ENCODE measurements around the gene DCDC2C.

The DCDC2C gene

GRCh38 chr2:3743951-3744555 lies 40.7 kb downstream of the DCDC2C start:
- DNase-seq (ENCODE audit: low spot score) = no peak

GRCh38 chr2:3745920-3746319 lies 42.5 kb downstream of the DCDC2C start:
- DNase-seq (ENCODE audit: low spot score) = no peak

- no peak for DNase-seq (ENCODE audit: low spot score)
These were observed 43.8 kb downstream of the DCDC2C start for GRCh38 chr2:3747032-3747654.

- DNase-seq (ENCODE audit: low spot score) = no peak
These were observed 44.5 kb downstream of the DCDC2C start for GRCh38 chr2:3747826-3748225.

- no peak for DNase-seq (ENCODE audit: low spot score)
These were observed 45.8 kb downstream of the DCDC2C start for GRCh38 chr2:3749201-3749600.

- no peak for DNase-seq (ENCODE audit: low spot score)
These were observed 47.9 kb downstream of the DCDC2C start for GRCh38 chr2:3751251-3751650.

- DNase-seq (ENCODE audit: low spot score) = no peak
These were observed 48.4 kb downstream of the DCDC2C start for GRCh38 chr2:3751806-3752205.

- DNase-seq (ENCODE audit: low spot score) = no peak
These were observed 49.0 kb downstream of the DCDC2C start for GRCh38 chr2:3752376-3752775.

- no peak for DNase-seq (ENCODE audit: low spot score)
These were observed 50.2 kb downstream of the DCDC2C start for GRCh38 chr2:3753561-3753960.

GRCh38 chr2:3754280-3754679 lies 50.9 kb downstream of the DCDC2C start:
- DNase-seq (ENCODE audit: low spot score) = no peak

- DNase-seq (ENCODE audit: low spot score) = no peak
These were observed 51.4 kb downstream of the DCDC2C start for GRCh38 chr2:3754795-3755194.

GRCh38 chr2:3755277-3755676 lies 51.9 kb downstream of the DCDC2C start:
- DNase-seq (ENCODE audit: low spot score) = no peak

GRCh38 chr2:3756306-3756705 lies 52.9 kb downstream of the DCDC2C start:
- no peak for DNase-seq (ENCODE audit: low spot score)

GRCh38 chr2:3758906-3759305 lies 55.5 kb downstream of the DCDC2C start:
- no peak for DNase-seq (ENCODE audit: low spot score)

- no peak for DNase-seq (ENCODE audit: low spot score)
These were observed 56.0 kb downstream of the DCDC2C start for GRCh38 chr2:3759331-3759730.

GRCh38 chr2:3759761-3760160 lies 56.4 kb downstream of the DCDC2C start:
- DNase-seq (ENCODE audit: low spot score) = no peak

- DNase-seq (ENCODE audit: low spot score) = no peak
These were observed 57.9 kb downstream of the DCDC2C start for GRCh38 chr2:3761272-3761671.

GRCh38 chr2:3762771-3763447 lies 59.5 kb downstream of the DCDC2C start:
- no peak for DNase-seq (ENCODE audit: low spot score)

GRCh38 chr2:3766824-3767223 lies 63.4 kb downstream of the DCDC2C start:
- no peak for DNase-seq (ENCODE audit: low spot score)

GRCh38 chr2:3768960-3769765 lies 65.8 kb downstream of the DCDC2C start:
- DNase-seq (ENCODE audit: low spot score) = no peak

GRCh38 chr2:3769766-3770165 lies 66.4 kb downstream of the DCDC2C start:
- DNase-seq (ENCODE audit: low spot score) = no peak

- DNase-seq (ENCODE audit: low spot score) = no peak
These were observed 67.5 kb downstream of the DCDC2C start for GRCh38 chr2:3770724-3771415.
